ENCODE data around the gene MEOX2.

Gene MEOX2

DNA sequence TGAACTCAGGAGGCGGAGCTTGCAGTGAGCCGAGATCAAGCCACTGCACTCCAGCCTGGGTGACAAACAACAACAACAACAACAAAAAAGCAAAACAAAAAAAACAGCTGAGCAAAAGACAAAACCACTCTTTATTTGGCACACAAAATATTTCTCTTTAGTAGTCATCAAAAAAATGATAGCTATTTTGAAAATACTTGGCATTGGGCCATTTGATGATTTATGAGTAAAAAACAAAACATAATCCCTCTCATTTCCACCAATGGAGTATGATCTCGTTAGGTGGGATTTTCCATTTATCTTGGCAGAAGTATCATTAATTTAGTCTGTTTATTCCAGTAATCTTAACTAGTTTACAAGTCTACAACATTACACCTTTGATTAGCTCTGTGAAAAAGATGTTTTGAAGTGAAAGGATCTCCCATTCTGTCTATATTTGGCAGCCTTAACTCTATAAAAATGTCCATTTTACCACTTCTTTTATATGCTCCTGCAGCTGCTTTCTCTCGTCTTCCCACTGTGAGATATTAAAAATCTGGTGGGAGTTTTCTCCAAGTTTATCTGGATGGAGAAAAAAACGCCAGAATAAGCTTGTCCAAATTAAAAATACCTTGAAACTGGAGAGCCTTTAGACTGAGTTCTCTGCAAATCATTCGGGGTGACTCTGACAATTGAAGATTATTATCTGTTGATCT, 65.8 kb downstream of the MEOX2 start:
- H3K27ac ChIP-seq = no peak overlapping the region

DNA sequence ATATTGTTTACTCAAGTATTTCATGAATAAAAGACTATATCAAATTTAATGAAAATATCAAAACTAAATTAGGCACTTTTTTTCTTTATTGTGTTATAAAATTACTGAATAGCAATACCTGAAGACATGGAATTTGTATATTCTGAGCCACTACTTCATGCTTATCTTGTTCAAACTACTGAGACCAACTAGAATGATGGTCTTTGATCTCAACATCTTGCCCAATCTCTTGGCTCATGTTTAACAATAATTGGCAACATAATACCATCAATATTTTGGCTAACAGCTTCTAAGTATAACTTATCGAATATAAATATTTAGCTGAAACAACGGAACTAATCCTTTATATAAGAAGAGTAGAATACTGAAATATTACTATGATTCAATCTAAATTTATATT, 68.2 kb downstream of the MEOX2 start:
- H3K4me3 ChIP-seq = no peak overlapping the region
- H3K27ac ChIP-seq = no peak overlapping the region
- TF ChIP-seq, protein P1, sequence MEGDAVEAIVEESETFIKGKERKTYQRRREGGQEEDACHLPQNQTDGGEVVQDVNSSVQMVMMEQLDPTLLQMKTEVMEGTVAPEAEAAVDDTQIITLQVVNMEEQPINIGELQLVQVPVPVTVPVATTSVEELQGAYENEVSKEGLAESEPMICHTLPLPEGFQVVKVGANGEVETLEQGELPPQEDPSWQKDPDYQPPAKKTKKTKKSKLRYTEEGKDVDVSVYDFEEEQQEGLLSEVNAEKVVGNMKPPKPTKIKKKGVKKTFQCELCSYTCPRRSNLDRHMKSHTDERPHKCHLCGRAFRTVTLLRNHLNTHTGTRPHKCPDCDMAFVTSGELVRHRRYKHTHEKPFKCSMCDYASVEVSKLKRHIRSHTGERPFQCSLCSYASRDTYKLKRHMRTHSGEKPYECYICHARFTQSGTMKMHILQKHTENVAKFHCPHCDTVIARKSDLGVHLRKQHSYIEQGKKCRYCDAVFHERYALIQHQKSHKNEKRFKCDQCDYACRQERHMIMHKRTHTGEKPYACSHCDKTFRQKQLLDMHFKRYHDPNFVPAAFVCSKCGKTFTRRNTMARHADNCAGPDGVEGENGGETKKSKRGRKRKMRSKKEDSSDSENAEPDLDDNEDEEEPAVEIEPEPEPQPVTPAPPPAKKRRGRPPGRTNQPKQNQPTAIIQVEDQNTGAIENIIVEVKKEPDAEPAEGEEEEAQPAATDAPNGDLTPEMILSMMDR (IDR thresholded peaks at IDR 0.05) = no peak
- no peak for DNase-seq (ENCODE audit: low spot score)

More for the DNA sequence above, 65.8 kb downstream of the MEOX2 start:
- no peak overlapping the region for H3K4me3 ChIP-seq
- DNase-seq (ENCODE audit: low spot score) = no peak
- TF ChIP-seq, protein P1 (IDR thresholded peaks at IDR 0.05) = no peak

GRCh38 chr7:15612205-15612604, 74.3 kb downstream of the MEOX2 start:
- no peak for DNase-seq (ENCODE audit: low spot score)
- Histone ChIP-seq H3K4me3 (no peak overlapping the region), H3K27ac (no peak overlapping the region)
- TF ChIP-seq, protein P1 (IDR thresholded peaks at IDR 0.05) = no peak

DNA sequence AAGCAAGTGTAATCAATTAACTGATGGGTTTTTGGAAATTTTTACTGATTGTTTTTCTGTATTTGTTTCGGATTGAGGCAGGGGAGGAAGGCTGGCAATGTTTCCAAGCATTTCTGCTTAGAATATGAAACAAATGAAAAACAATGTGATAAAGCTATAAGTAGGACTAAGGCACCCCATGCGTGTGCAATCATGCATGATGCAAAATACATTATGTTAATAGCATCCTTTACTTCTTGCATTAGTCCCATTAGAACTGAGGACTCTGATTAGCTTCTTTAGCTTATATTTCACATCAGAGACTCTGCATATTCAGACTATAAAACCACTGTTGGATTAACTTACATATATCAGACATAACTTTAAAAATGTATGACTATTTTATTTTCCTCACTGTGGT, 76.0 kb downstream of the MEOX2 start:
- H3K27ac ChIP-seq = no peak overlapping the region
- no peak overlapping the region for H3K4me3 ChIP-seq
- TF ChIP-seq, protein P1 (IDR thresholded peaks at IDR 0.05) = no peak
- no peak for DNase-seq (ENCODE audit: low spot score)

- Histone ChIP-seq H3K4me3 (no peak overlapping the region), H3K27ac (no peak overlapping the region)
- DNase-seq (ENCODE audit: low spot score) = no peak
- TF ChIP-seq, protein P1 (IDR thresholded peaks at IDR 0.05) = no peak
These were observed 77.2 kb downstream of the MEOX2 start for GRCh38 chr7:15609287-15609686.

- no peak overlapping the region for H3K4me3 ChIP-seq
- DNase-seq (ENCODE audit: low spot score) = no peak
- no peak overlapping the region for H3K27ac ChIP-seq
- TF ChIP-seq, protein P1 (IDR thresholded peaks at IDR 0.05) = no peak
These were observed 78.8 kb downstream of the MEOX2 start for GRCh38 chr7:15607529-15608210.

GRCh38 chr7:15606561-15606960, 79.9 kb downstream of the MEOX2 start:
- no peak for DNase-seq (ENCODE audit: low spot score)
- H3K27ac ChIP-seq = no peak overlapping the region
- no peak overlapping the region for H3K4me3 ChIP-seq
- TF ChIP-seq, protein P1 (IDR thresholded peaks at IDR 0.05) = no peak

All from coronary artery (tissue), 2 donors.